Hepatocyte (in vitro differentiated cells): ENCODE measurements around the gene PPIP5K2. TPM values are rescaled to one million over a fixed set of nuclear protein-coding genes. Genes with fewer than 3 reads are reported as not detected.

Experiments
- DNase-seq: peaks from one replicate; pipeline ENCODE4 v3.0.0-alpha.2; 2016; ENCODE audit warnings: low spot score
- H2AFZ ChIP-seq: fragments of 200-600 bp; sonication (generic); 2 replicates; pipeline ENCODE4 v1.6.0; 2016; ENCODE audit warnings: antibody characterized with exemption, mild to moderate bottlenecking
- H3K27ac ChIP-seq: fragments of 200-600 bp; sonication (generic); 2 replicates; pipeline ENCODE4 v1.5.1; 2016; ENCODE audit warnings: mild to moderate bottlenecking
- H3K27me3 ChIP-seq: fragments of 200-600 bp; sonication (generic); 2 replicates; pipeline ENCODE4 v1.6.1; 2016
- H3K36me3 ChIP-seq: fragments of 200-600 bp; sonication (generic); replicated peaks from 2 replicates; pipeline ENCODE4 v1.5.1; 2016; ENCODE audit warnings: low read depth; ENCODE audit not compliant: insufficient read depth
- H3K4me1 ChIP-seq: fragments of 200-600 bp; sonication (generic); 2 replicates; pipeline ENCODE4 v1.5.1; 2016; ENCODE audit warnings: mild to moderate bottlenecking, moderate library complexity; ENCODE audit not compliant: insufficient read depth
- H3K4me2 ChIP-seq: fragments of 200-600 bp; sonication (generic); 2 replicates; pipeline ENCODE4 v1.6.0; 2016
- H3K4me3 ChIP-seq: fragments of 200-600 bp; sonication (generic); 2 replicates; pipeline ENCODE4 v1.5.1; 2016; ENCODE audit warnings: mild to moderate bottlenecking
- H3K79me2 ChIP-seq: fragments of 200-600 bp; sonication (generic); 2 replicates; pipeline ENCODE4 v1.6.0; 2017; ENCODE audit warnings: mild to moderate bottlenecking
- H3K9me2 ChIP-seq: fragments of 200-600 bp; sonication (generic); replicated peaks from 2 replicates; pipeline ENCODE4 v1.6.0; 2017; ENCODE audit warnings: mild to moderate bottlenecking; ENCODE audit not compliant: insufficient read depth
- H3K9me3 ChIP-seq: fragments of 200-600 bp; sonication (generic); 2 replicates; pipeline ENCODE4 v1.5.1; 2016; ENCODE audit warnings: low read depth, mild to moderate bottlenecking
- H4K20me1 ChIP-seq: fragments of 200-600 bp; sonication (generic); 2 replicates; pipeline ENCODE4 v1.6.0; 2016; ENCODE audit warnings: mild to moderate bottlenecking; ENCODE audit not compliant: insufficient read depth, poor library complexity, severe bottlenecking
- EZH2 ChIP-seq: fragments of 200-600 bp; sonication (generic); IDR thresholded peaks from 2 replicates; pipeline ENCODE4 v1.6.1; 2016; ENCODE audit warnings: antibody characterized with exemption, mild to moderate bottlenecking, borderline replicate concordance
- EZH2phosphoT487 ChIP-seq: fragments of 200-600 bp; sonication (generic); IDR thresholded peaks from one replicate; pipeline ENCODE4 v1.6.1; 2018; ENCODE audit warnings: antibody characterized with exemption, mild to moderate bottlenecking, low read depth, moderate library complexity; ENCODE audit not compliant: unreplicated experiment, severe bottlenecking
- WGBS: methylation state at CpG from one replicate; pipeline ENCODE4 v1.1.6; 2016; ENCODE audit warnings: low lambda C conversion rate; ENCODE audit errors: missing lambda C conversion rate; 5-methylcytosine and 5-hydroxymethylcytosine counted together
- polyA plus RNA-seq: library from polyadenylated mRNA; unstranded; fragments of >200 nt; fragmentation: Nextera tagmentation; extraction: Ambion mirVana; gene quantifications from 2 replicates; pipeline ENCODE4 v1.2.1, GENCODE V29; 2016
- total RNA-seq: library from RNA; depleted of rRNA; stranded (reverse); fragments of >200 nt; gene quantifications from 2 replicates; pipeline ENCODE4 v1.2.3, GENCODE V29; 2014
- TF ChIP-seq, protein P1 (sequence below): fragments of 200-600 bp; sonication (generic); IDR thresholded peaks from 2 replicates; pipeline ENCODE4 v1.5.1; 2016; ENCODE audit warnings: antibody characterized with exemption, mild to moderate bottlenecking; ENCODE audit not compliant: poor library complexity

PPIP5K2 gene
- total and polyA plus RNA-seq, 2 experiments from 2014 or later = 31.4 to 78.0 TPM

DNA sequence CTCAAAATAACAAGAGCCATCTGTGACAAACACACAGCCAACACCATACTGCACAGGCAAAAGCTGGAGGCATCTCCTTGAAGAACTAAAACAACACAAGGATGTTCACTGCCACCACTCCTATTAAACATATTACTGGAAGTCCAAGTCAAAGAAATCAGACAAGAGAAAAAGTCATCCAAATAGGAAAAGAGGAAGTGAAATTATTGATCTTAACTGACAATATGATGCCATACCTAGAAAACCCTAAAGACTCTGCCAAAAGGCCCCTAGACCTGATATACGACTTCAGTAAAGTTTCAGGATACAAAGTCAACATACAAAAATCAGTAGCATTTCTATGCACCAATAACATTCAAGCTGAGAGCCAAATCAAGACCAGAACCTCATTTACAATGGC is 108.5 kb downstream of the PPIP5K2 start:
- Histone ChIP-seq H3K27ac (no peak overlapping the region), H3K4me2 (no peak overlapping the region), H2AFZ (no peak overlapping the region), H4K20me1 (no peaks in the 10 kb centered on the region), H3K79me2 (no peaks in the 10 kb centered on the region), H3K36me3 (no peaks in the 10 kb centered on the region), H3K9me2 (no peaks in the 10 kb centered on the region), H3K4me1 (no peaks in the 10 kb centered on the region), H3K27me3 (no peaks in the 10 kb centered on the region), H3K9me3 (no peaks in the 10 kb centered on the region), H3K4me3 (no peak overlapping the region)
- no peak for DNase-seq
- TF ChIP-seq, protein P1, sequence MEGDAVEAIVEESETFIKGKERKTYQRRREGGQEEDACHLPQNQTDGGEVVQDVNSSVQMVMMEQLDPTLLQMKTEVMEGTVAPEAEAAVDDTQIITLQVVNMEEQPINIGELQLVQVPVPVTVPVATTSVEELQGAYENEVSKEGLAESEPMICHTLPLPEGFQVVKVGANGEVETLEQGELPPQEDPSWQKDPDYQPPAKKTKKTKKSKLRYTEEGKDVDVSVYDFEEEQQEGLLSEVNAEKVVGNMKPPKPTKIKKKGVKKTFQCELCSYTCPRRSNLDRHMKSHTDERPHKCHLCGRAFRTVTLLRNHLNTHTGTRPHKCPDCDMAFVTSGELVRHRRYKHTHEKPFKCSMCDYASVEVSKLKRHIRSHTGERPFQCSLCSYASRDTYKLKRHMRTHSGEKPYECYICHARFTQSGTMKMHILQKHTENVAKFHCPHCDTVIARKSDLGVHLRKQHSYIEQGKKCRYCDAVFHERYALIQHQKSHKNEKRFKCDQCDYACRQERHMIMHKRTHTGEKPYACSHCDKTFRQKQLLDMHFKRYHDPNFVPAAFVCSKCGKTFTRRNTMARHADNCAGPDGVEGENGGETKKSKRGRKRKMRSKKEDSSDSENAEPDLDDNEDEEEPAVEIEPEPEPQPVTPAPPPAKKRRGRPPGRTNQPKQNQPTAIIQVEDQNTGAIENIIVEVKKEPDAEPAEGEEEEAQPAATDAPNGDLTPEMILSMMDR = no peak
- TF ChIP-seq EZH2 (no peak), EZH2phosphoT487 (no peak)
- WGBS = 84% methylated on average over 1 of the region's 1 CpG

DNA sequence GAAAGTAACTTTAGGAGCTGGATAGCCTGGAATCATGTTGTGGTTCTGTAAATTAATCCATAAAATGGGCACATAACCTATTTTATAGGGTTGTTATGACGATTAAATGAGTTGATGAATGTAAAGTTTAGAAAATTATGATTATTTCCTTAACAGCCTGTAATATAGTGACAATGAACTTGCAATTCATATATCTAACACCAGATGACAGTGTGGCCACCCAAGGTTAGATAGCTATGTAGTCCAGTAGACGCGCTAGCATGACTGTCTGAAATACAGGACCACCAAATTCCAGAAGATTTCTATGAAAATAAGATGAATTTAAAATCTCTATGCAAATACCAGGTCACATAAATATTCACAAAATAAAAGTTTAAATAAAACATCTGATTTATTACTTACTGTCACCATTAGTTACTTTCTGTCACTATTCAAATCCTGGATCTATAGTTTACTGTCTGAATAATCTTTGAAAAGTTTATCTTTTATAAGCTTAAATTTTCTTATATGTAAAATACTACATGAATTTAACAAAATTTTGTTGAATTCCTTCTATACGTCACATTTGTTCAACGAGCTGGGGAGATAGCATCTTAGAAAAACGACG is 112.4 kb downstream of the PPIP5K2 start:
- H3K4me3 ChIP-seq = no peak overlapping the region
- peak; percentile 59 for DNase-seq
- no peaks in the 10 kb centered on the region for H3K36me3 ChIP-seq
- H4K20me1 ChIP-seq = no peaks in the 10 kb centered on the region
- H3K27me3 ChIP-seq = no peaks in the 10 kb centered on the region
- H3K79me2 ChIP-seq = no peaks in the 10 kb centered on the region
- no peaks in the 10 kb centered on the region for H3K4me1 ChIP-seq
- no peak overlapping the region for H2AFZ ChIP-seq
- no peaks in the 10 kb centered on the region for H3K9me3 ChIP-seq
- no peaks in the 10 kb centered on the region for H3K9me2 ChIP-seq
- H3K27ac ChIP-seq = no peak overlapping the region
- no peak overlapping the region for H3K4me2 ChIP-seq
- 81% methylated on average over 7 of the region's 7 CpGs for WGBS
- TF ChIP-seq, protein P1 = peak; percentile 66
- TF ChIP-seq EZH2 (no peak), EZH2phosphoT487 (no peak)

DNA sequence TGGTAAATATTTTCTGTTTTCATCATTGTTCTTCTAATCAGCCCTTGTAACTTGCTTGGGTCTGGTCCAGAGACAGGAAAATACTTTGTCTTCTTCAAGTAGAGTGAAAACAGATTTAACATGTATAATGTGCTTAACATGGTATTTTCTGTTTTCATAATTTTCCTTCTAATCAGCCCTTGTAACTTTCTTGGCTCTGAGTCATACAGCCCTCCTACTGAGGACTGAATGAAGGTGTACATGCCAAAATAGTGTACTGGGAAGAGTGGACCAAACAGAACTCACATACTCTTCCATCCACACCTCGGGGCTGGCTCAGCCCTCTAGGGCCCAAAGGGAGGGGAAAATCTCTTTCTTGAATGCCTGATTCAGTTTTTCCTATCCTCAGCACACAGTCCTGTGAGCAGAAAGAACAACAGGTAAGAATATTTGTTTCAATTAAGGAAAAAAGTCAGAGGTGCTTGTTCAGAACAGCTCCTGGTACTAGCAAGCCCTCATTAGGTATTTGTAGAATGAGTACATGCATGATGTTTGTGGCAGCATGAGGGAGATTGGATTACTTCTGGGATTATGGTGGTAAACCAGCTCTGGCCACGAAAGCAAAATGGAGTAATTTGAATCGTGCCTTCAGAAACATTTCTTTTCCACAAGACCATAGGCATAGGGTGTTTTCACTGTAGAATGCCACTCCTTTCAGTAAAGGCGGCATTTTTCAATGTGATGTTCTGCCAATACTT is 114.3 kb downstream of the PPIP5K2 start:
- H3K9me3 ChIP-seq = no peaks in the 10 kb centered on the region
- H3K79me2 ChIP-seq = no peaks in the 10 kb centered on the region
- no peak overlapping the region for H2AFZ ChIP-seq
- WGBS = 86% methylated on average over 4 of the region's 4 CpGs
- TF ChIP-seq EZH2 = no peak
- no peaks in the 10 kb centered on the region for H3K36me3 ChIP-seq
- no peaks in the 10 kb centered on the region for H3K27me3 ChIP-seq
- no peak overlapping the region for H3K27ac ChIP-seq
- no peak overlapping the region for H3K4me2 ChIP-seq
- H3K4me3 ChIP-seq = no peak overlapping the region
- H3K4me1 ChIP-seq = no peaks in the 10 kb centered on the region
- DNase-seq = no peak
- no peaks in the 10 kb centered on the region for H4K20me1 ChIP-seq
- no peaks in the 10 kb centered on the region for H3K9me2 ChIP-seq

DNA sequence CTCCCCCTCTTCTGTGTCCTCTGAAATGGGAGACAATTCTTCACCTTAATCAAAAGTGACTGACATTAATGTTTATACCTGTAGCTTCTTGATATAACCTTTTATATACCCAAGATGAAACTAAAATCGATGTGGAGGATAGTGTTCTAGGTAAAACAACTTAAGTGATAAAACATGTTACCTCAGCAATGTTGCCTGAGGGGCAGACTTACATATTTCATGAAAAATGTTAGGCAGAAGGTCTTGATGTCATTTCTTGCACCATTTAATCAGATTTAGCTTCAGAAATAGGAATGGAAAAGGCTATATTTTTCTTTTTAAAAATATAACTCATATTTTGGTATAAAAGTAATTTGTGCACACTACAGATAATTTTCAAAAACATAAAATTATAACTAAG is 115.8 kb downstream of the PPIP5K2 start:
- DNase-seq = no peak
- H3K4me1 ChIP-seq = no peaks in the 10 kb centered on the region
- H3K36me3 ChIP-seq = no peaks in the 10 kb centered on the region
- no peak overlapping the region for H2AFZ ChIP-seq
- TF ChIP-seq EZH2phosphoT487 = no peak
- TF ChIP-seq EZH2 = no peak
- TF ChIP-seq, protein P1 = no peak
- H3K27me3 ChIP-seq = no peaks in the 10 kb centered on the region
- no peak overlapping the region for H3K27ac ChIP-seq
- H3K9me2 ChIP-seq = no peaks in the 10 kb centered on the region
- H3K4me2 ChIP-seq = no peak overlapping the region
- H3K4me3 ChIP-seq = no peak overlapping the region
- 80% methylated on average over 1 of the region's 1 CpG for WGBS
- H3K79me2 ChIP-seq = no peaks in the 10 kb centered on the region
- no peaks in the 10 kb centered on the region for H3K9me3 ChIP-seq
- H4K20me1 ChIP-seq = no peaks in the 10 kb centered on the region
